HCT116 (cell line): ENCODE measurements around the gene SLAIN2.

Experiments
- CEBPB ChIP-seq: IDR thresholded peaks from 2 replicates; pipeline ENCODE4 v1.6.1; 2012; ENCODE audit warnings: low read depth
- EGR1 ChIP-seq: IDR thresholded peaks from 2 replicates; pipeline ENCODE4 v1.6.1; 2012; ENCODE audit warnings: low read depth
- EZH2 ChIP-seq: fragments of 200-600 bp; sonication (generic); IDR thresholded peaks from 2 replicates; pipeline ENCODE4 v1.6.1; 2017; ENCODE audit warnings: antibody characterized with exemption, mixed run types
- EZH2phosphoT487 ChIP-seq: fragments of 200-600 bp; IDR thresholded peaks from 2 replicates; pipeline ENCODE4 v1.6.1; 2018; ENCODE audit warnings: antibody characterized with exemption, borderline replicate concordance
- POLR2A ChIP-seq: IDR thresholded peaks from 2 replicates; pipeline ENCODE4 v1.7.0; 2011; ENCODE audit warnings: borderline replicate concordance; ENCODE audit not compliant: insufficient read depth, insufficient read length; ENCODE audit errors: extremely low read depth
- POLR2AphosphoS5 ChIP-seq: IDR thresholded peaks from 2 replicates; pipeline ENCODE4 v1.6.1; 2011; ENCODE audit warnings: mild to moderate bottlenecking, low read depth, low read length, moderate library complexity
- RAD21 ChIP-seq: IDR thresholded peaks from 2 replicates; pipeline ENCODE4 v1.6.1; 2012; ENCODE audit warnings: low read depth, mild to moderate bottlenecking
- SIN3A ChIP-seq: IDR thresholded peaks from 2 replicates; pipeline ENCODE4 v1.6.1; 2012; ENCODE audit warnings: low read depth
- SP1 ChIP-seq: IDR thresholded peaks from 2 replicates; pipeline ENCODE4 v1.6.1; 2012; ENCODE audit warnings: low read depth
- YY1 ChIP-seq: IDR thresholded peaks from 2 replicates; pipeline ENCODE4 v1.6.1; 2011; ENCODE audit warnings: low read length, low read depth, moderate library complexity, mild to moderate bottlenecking; ENCODE audit not compliant: insufficient replicate concordance; ENCODE audit errors: extremely low read depth
- ZNF274 ChIP-seq: fragments of 200-500 bp; sonication (Bioruptor generic); IDR thresholded peaks from 2 replicates; pipeline ENCODE4 v1.6.1; 2014; ENCODE audit warnings: mild to moderate bottlenecking, low read depth, low read length, inconsistent platforms
- TF ChIP-seq, protein P1 (sequence below), 3 experiments: fragments of 200-600 bp in 1 of 3; sonication (generic) in 1 of 3; IDR thresholded peaks in 2 of 3; conservative IDR thresholded peaks in 1 of 3; 2 replicates each; pipeline ENCODE4 v1.5.1; 2012 to 2017; ENCODE audit warnings: low read depth in 2 of 3, low read length in 2 of 3, antibody characterized with exemption in 1 of 3, borderline replicate concordance in 1 of 3, control low read depth in 1 of 3, mild to moderate bottlenecking in 1 of 3, mixed read lengths in 1 of 3, mixed run types in 1 of 3, moderate library complexity in 1 of 3; ENCODE audit not compliant: insufficient read depth in 1 of 3
- TF ChIP-seq, protein P2 (sequence below): IDR thresholded peaks from 2 replicates; pipeline ENCODE4 v1.6.1; 2012; ENCODE audit warnings: low read depth
- TF ChIP-seq, protein P3 (sequence below): IDR thresholded peaks from 2 replicates; pipeline ENCODE4 v1.6.1; 2012

DNA sequence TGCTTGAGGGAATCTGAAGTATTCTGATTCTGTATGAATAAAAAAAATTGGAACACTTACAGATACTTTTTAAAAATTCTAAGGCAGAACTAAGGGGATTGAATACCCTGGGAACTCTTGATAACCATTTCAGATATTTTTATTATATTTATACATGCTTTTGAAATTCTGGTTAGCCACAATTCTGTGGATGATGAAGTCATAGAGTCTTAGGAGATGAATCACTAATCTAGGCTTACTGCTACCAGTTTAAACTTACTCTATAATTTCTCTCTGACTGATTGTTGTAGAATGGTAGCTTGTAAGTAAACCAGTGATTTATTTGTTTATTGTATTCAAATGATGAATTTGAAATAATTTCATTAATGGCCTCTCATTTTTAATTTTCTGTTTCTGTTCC lies 11.4 kb upstream of the SLAIN2 start:
- TF ChIP-seq, protein P1, sequence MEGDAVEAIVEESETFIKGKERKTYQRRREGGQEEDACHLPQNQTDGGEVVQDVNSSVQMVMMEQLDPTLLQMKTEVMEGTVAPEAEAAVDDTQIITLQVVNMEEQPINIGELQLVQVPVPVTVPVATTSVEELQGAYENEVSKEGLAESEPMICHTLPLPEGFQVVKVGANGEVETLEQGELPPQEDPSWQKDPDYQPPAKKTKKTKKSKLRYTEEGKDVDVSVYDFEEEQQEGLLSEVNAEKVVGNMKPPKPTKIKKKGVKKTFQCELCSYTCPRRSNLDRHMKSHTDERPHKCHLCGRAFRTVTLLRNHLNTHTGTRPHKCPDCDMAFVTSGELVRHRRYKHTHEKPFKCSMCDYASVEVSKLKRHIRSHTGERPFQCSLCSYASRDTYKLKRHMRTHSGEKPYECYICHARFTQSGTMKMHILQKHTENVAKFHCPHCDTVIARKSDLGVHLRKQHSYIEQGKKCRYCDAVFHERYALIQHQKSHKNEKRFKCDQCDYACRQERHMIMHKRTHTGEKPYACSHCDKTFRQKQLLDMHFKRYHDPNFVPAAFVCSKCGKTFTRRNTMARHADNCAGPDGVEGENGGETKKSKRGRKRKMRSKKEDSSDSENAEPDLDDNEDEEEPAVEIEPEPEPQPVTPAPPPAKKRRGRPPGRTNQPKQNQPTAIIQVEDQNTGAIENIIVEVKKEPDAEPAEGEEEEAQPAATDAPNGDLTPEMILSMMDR (IDR thresholded peaks at IDR 0.05 in 2 of 3, conservative IDR thresholded peaks at IDR 0.05 in 1 of 3; ENCODE audit: borderline replicate concordance in 1 of 3, insufficient read depth in 1 of 3, low read depth in 2 of 3, low read length in 2 of 3): no peak
- TF ChIP-seq RAD21: no peak
- TF ChIP-seq YY1: no peak
- no peak for TF ChIP-seq SIN3A
- TF ChIP-seq EGR1: no peak
- TF ChIP-seq, protein P2, sequence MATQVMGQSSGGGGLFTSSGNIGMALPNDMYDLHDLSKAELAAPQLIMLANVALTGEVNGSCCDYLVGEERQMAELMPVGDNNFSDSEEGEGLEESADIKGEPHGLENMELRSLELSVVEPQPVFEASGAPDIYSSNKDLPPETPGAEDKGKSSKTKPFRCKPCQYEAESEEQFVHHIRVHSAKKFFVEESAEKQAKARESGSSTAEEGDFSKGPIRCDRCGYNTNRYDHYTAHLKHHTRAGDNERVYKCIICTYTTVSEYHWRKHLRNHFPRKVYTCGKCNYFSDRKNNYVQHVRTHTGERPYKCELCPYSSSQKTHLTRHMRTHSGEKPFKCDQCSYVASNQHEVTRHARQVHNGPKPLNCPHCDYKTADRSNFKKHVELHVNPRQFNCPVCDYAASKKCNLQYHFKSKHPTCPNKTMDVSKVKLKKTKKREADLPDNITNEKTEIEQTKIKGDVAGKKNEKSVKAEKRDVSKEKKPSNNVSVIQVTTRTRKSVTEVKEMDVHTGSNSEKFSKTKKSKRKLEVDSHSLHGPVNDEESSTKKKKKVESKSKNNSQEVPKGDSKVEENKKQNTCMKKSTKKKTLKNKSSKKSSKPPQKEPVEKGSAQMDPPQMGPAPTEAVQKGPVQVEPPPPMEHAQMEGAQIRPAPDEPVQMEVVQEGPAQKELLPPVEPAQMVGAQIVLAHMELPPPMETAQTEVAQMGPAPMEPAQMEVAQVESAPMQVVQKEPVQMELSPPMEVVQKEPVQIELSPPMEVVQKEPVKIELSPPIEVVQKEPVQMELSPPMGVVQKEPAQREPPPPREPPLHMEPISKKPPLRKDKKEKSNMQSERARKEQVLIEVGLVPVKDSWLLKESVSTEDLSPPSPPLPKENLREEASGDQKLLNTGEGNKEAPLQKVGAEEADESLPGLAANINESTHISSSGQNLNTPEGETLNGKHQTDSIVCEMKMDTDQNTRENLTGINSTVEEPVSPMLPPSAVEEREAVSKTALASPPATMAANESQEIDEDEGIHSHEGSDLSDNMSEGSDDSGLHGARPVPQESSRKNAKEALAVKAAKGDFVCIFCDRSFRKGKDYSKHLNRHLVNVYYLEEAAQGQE: no peak
- TF ChIP-seq EZH2phosphoT487: no peak
- TF ChIP-seq EZH2: no peak
- TF ChIP-seq ZNF274: no peak
- no peak for TF ChIP-seq CEBPB
- no peak for TF ChIP-seq POLR2A
- no peak for TF ChIP-seq SP1
- TF ChIP-seq POLR2AphosphoS5: no peak
- TF ChIP-seq, protein P3, sequence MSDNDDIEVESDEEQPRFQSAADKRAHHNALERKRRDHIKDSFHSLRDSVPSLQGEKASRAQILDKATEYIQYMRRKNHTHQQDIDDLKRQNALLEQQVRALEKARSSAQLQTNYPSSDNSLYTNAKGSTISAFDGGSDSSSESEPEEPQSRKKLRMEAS: no peak
